Stimulated activated naive CD8-positive, alpha-beta T cell treated with anti-CD3 and anti-CD28 coated beads, Interleukin-15, Interleukin-2, amounts not matched to agents 100 ng/mL and 50 ng/mL, for 24 hours (primary cell): ENCODE results near the gene TMEM47.

Experiments
- H3K27ac Mint-ChIP-seq: one replicate; pipeline ENCODE4 v1.8.0; 2021; ENCODE audit warnings: mild to moderate bottlenecking, mixed read lengths
- H3K27me3 Mint-ChIP-seq: one replicate; pipeline ENCODE4 v1.8.0; 2021; ENCODE audit warnings: mixed read lengths
- H3K36me3 Mint-ChIP-seq: one replicate; pipeline ENCODE4 v1.8.0; 2021; ENCODE audit warnings: low read depth, mixed read lengths
- H3K4me1 Mint-ChIP-seq: one replicate; pipeline ENCODE4 v1.8.0; 2021; ENCODE audit warnings: low read depth, mixed read lengths
- H3K4me3 Mint-ChIP-seq: one replicate; pipeline ENCODE4 v1.8.0; 2021; ENCODE audit warnings: mild to moderate bottlenecking, mixed read lengths
- H3K9me3 Mint-ChIP-seq: one replicate; pipeline ENCODE4 v1.8.0; 2021; ENCODE audit warnings: mixed read lengths

TMEM47 gene

DNA sequence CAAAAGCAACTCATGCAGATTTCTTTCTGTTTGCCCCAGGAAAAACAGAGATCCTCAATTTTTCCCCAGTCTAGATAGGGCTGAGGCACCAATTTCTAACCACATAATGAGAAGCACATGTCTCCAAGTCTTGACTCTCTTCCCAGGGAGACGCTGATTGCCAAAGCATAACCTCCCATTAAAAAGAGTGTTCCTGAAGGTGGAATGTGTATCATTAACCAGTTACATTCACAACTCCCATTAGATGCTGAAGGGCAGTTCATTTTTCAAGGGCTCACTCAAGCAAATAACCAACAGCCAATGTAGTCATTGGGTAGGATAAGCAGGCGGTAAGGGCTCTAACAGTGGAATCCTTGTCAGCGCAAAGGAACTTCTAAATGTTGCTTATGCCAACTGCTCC lies 27.5 kb downstream of the TMEM47 start:
- Mint-ChIP-seq H3K9me3 (no peaks in the 10 kb centered on the region), H3K4me3 (no peak overlapping the region), H3K4me1 (no peaks in the 10 kb centered on the region), H3K27me3 (no peaks in the 10 kb centered on the region), H3K27ac (no peak overlapping the region), H3K36me3 (no peaks in the 10 kb centered on the region)

DNA sequence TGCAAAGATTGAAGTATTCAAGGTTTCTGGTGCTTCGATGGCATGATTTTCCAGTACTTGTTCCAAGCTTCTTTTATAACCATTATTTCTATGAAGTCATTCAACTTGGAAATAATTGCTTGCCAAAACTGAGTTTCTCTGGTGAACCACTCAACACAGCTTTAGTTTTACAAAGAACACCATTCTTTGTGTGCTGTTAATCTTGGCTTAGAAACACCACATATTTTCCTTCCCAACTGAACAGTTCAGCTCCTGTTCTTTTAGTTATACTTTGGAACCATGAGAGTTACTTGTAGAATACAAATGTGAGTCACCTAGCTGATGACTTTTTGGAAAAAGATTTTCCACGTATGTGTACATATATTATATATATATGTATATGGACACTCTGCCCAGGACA lies 32.7 kb downstream of the TMEM47 start:
- no peak overlapping the region for H3K4me3 Mint-ChIP-seq
- no peaks in the 10 kb centered on the region for H3K9me3 Mint-ChIP-seq
- H3K27ac Mint-ChIP-seq: no peak overlapping the region
- no peaks in the 10 kb centered on the region for H3K36me3 Mint-ChIP-seq
- no peaks in the 10 kb centered on the region for H3K27me3 Mint-ChIP-seq
- H3K4me1 Mint-ChIP-seq: no peaks in the 10 kb centered on the region

- Mint-ChIP-seq H3K27ac (no peak overlapping the region), H3K27me3 (no peaks in the 10 kb centered on the region), H3K4me1 (no peaks in the 10 kb centered on the region), H3K36me3 (no peaks in the 10 kb centered on the region), H3K4me3 (no peak overlapping the region), H3K9me3 (no peaks in the 10 kb centered on the region)
These were observed 37.2 kb downstream of the TMEM47 start for GRCh38 chrX:34619920-34620319.

DNA sequence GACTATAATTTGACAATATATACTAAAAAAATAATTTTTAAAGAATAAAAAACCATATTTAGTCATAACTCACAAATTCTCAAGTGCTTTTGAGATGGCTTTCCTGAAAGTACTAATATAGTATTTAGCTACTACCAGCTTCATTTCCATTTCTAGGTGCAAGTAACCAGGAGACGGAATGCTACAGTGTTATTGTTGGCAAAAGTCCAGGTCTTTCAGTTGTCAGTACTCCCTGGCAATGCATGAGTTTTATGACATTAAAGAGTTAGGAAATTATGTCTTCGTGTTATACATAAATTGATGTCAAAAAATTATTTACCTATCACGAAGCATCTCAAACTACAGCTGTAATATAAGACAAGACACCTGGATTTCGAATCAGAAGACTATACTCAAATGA lies 45.0 kb downstream of the TMEM47 start:
- Mint-ChIP-seq H3K4me1 (no peaks in the 10 kb centered on the region), H3K27ac (no peak overlapping the region), H3K9me3 (peaks cover 3% of the 10 kb centered on the region), H3K4me3 (no peak overlapping the region), H3K27me3 (no peaks in the 10 kb centered on the region), H3K36me3 (no peaks in the 10 kb centered on the region)

DNA sequence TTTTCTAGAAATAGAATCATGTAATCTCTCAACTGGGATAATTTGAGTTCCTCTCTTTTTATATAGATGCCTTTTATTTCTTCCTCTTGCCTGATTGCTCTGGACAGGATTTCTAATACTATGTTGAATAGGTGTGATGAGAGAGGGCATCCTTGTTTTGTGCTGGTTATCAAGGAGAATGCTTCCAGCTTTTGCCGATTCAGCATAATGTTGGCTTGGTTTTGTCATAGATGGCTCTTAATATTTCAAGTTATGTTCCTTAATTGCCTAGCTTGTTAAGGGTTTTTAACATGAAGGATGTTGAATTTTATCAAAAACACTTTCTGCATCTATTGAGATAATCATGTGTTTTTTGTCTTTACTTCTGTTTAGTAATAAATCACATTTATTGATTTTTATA lies 58.7 kb downstream of the TMEM47 start:
- no peaks in the 10 kb centered on the region for H3K36me3 Mint-ChIP-seq
- no peaks in the 10 kb centered on the region for H3K4me1 Mint-ChIP-seq
- no peak overlapping the region for H3K4me3 Mint-ChIP-seq

GRCh38 chrX:34586936-34587335 lies 70.1 kb downstream of the TMEM47 start:
- Mint-ChIP-seq H3K27ac (no peak overlapping the region), H3K4me1 (no peaks in the 10 kb centered on the region), H3K9me3 (peaks cover 8% of the 10 kb centered on the region), H3K4me3 (no peak overlapping the region), H3K27me3 (no peaks in the 10 kb centered on the region), H3K36me3 (no peaks in the 10 kb centered on the region)

More for the DNA sequence above, 58.7 kb downstream of the TMEM47 start:
- Mint-ChIP-seq H3K27ac (no peak overlapping the region), H3K9me3 (peaks cover 5% of the 10 kb centered on the region), H3K27me3 (no peaks in the 10 kb centered on the region)

DNA sequence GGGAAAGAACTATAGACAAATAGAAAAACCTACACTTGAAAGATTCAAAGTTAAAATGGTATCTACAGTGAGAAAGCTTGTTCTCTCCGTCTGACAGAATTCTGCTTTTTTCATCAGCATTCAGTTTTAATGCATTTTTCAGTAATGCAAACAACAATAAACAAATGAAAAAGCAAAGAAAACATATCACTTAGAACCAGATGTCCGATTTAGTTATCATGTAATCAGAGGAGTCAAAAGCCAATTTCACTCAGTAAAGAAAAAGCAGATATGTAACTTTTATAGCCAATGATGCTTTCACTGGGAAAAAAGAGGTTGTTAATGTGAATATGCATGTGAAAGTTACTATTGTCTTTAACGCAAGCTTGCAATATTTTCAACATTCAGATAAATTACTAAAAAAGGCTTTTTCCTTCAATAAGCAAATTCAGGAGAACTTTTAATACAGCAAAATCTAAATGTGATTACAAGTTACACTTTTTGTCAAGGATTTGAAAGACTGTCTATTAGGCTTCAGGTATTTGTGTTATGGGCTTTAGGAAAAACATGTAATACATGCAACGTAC lies 70.7 kb downstream of the TMEM47 start:
- H3K36me3 Mint-ChIP-seq: no peaks in the 10 kb centered on the region
- H3K4me1 Mint-ChIP-seq: no peaks in the 10 kb centered on the region
- H3K9me3 Mint-ChIP-seq: peaks cover 8% of the 10 kb centered on the region
- no peak overlapping the region for H3K4me3 Mint-ChIP-seq
- H3K27ac Mint-ChIP-seq: no peak overlapping the region
- H3K27me3 Mint-ChIP-seq: no peaks in the 10 kb centered on the region

GRCh38 chrX:34585561-34585960 lies 71.5 kb downstream of the TMEM47 start:
- Mint-ChIP-seq H3K9me3 (peaks cover 8% of the 10 kb centered on the region), H3K27me3 (no peaks in the 10 kb centered on the region), H3K27ac (no peak overlapping the region), H3K4me3 (no peak overlapping the region), H3K36me3 (no peaks in the 10 kb centered on the region), H3K4me1 (no peaks in the 10 kb centered on the region)

DNA sequence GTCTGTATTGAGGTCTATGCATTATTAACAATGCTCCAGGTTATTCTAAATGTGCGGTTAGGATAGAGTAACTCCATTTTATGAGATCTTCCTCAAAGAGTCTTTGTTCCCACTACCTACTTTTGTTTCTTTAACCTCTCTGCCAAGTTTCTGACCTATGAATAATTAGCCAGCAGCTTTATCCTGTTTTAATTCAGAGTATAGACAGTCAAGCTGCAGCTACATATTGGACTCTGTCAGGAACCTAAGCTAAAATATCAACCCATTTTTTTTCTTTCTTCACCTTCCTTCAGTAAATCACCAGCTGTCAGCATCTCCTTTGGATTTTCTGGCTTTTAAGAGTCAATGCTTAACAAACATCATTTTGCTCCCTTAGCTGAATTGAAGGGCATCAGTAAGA lies 72.3 kb downstream of the TMEM47 start:
- Mint-ChIP-seq H3K27ac (no peak overlapping the region), H3K4me1 (no peaks in the 10 kb centered on the region), H3K9me3 (peaks cover 8% of the 10 kb centered on the region), H3K27me3 (no peaks in the 10 kb centered on the region), H3K4me3 (no peak overlapping the region), H3K36me3 (no peaks in the 10 kb centered on the region)

DNA sequence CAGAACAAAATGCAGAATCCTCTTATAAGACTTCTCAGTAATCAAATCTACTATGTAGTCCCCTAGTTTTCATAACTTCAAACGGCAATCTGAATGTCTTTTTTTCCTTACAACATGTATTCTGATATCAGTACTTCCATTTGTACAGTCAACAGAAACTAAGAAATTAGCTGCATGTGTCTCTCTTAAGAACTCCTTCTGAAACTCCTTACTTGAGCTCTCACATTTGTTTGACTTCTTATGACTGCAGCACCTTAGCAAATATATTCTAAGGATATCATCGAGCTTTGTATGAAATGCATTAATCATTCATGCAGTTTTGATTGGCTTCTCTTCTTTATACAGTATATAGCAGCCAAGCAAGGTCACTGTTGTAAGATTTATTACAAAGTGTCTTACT lies 77.0 kb downstream of the TMEM47 start:
- Mint-ChIP-seq H3K27ac (no peak overlapping the region), H3K27me3 (no peaks in the 10 kb centered on the region), H3K36me3 (no peaks in the 10 kb centered on the region), H3K9me3 (no peaks in the 10 kb centered on the region), H3K4me3 (no peak overlapping the region), H3K4me1 (no peaks in the 10 kb centered on the region)

DNA sequence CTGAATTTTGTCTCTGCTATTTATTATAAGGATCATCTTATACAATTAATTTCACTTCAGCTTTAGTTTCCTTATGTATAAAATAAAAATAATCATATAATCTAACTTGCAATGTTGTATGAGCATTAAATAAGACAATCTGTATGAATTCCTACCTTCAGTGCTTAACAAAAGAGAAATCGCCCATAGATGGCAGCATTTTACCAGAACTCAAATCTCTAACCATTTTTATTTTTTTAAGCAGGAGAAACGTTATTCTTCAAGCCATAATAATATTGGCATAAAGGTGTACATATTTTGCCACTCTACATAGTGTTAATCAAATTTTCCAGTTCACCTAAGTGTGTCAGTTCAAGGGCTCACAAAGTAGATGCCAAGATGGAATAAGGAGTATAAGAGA lies 78.8 kb downstream of the TMEM47 start:
- Mint-ChIP-seq H3K27ac (no peak overlapping the region), H3K4me3 (no peak overlapping the region), H3K36me3 (no peaks in the 10 kb centered on the region), H3K27me3 (no peaks in the 10 kb centered on the region), H3K4me1 (no peaks in the 10 kb centered on the region), H3K9me3 (no peaks in the 10 kb centered on the region)
